Aorta (tissue), 5 donors: ENCODE data around the gene ILK. TPM values are rescaled to one million over a fixed set of nuclear protein-coding genes. Genes with fewer than 3 reads are reported as not detected.
A peak's percentile ranks its signal among the peaks of the same experiment; 100 is the strongest.

Experiments
- ATAC-seq: fragments of 200-7000 bp; cut with Tn5 transposase; one replicate; pipeline ENCODE4 v1.9.1; 2022; ENCODE audit warnings: moderate library complexity; ENCODE audit not compliant: low FRiP score
- DNase-seq, 2 donors: peaks; one replicate each; pipeline ENCODE4 v3.0.0-alpha.2; 2020
- H3K27ac ChIP-seq, 2 donors: one replicate each; pipeline ENCODE4 v1.5.1; 2013; ENCODE audit warnings: low read length in 2 of 2, mild to moderate bottlenecking in 2 of 2, moderate library complexity in 2 of 2, control low read depth in 1 of 2, inconsistent platforms in 1 of 2, low read depth in 1 of 2
- H3K27me3 ChIP-seq, 2 donors: one replicate each; pipeline ENCODE4 v1.6.1; 2013; ENCODE audit warnings: control low read depth in 1 of 2, low read length in 1 of 2, mild to moderate bottlenecking in 1 of 2, moderate library complexity in 1 of 2; ENCODE audit not compliant: insufficient read depth in 2 of 2, control insufficient read depth in 1 of 2
- H3K36me3 ChIP-seq, 2 donors: one replicate each; pipeline ENCODE4 v1.6.1; 2013; ENCODE audit warnings: control low read depth in 1 of 2, low read length in 1 of 2, mild to moderate bottlenecking in 1 of 2; ENCODE audit not compliant: insufficient read depth in 2 of 2, control insufficient read depth in 1 of 2
- H3K4me1 ChIP-seq, 2 donors: one replicate each; pipeline ENCODE4 v1.6.1; 2013; ENCODE audit warnings: low read length in 2 of 2, control low read depth in 1 of 2, mild to moderate bottlenecking in 1 of 2, moderate library complexity in 1 of 2; ENCODE audit not compliant: insufficient read depth in 2 of 2, control insufficient read depth in 1 of 2
- H3K4me3 ChIP-seq, 2 donors: one replicate each; pipeline ENCODE4 v1.5.1; 2013; ENCODE audit warnings: low read length in 2 of 2, control low read depth in 1 of 2, mild to moderate bottlenecking in 1 of 2
- H3K9me3 ChIP-seq: one replicate; pipeline ENCODE4 v1.6.1; 2013; ENCODE audit warnings: mild to moderate bottlenecking, low read length; ENCODE audit not compliant: control insufficient read depth
- WGBS, 2 donors: extraction: QIAGEN DNeasy Blood & Tissue Kit; methylation state at CpG; one replicate each; pipeline ENCODE4 v1.1.7; 2013; 5-methylcytosine and 5-hydroxymethylcytosine counted together
- intact Hi-C, 2 donors: fragments of 100-400 bp; cut with DNase I; formaldehyde crosslinking; loops; one replicate each; pipeline versions ENCODE4 v1.14.2 to v1.15.0; 2022
- polyA plus RNA-seq, 2 donors: library from polyadenylated mRNA; stranded (reverse); fragments of 200-250 nt; gene quantifications; one replicate each; pipeline ENCODE4 v1.2.3, GENCODE V29; 2013
- total RNA-seq, 2 donors: library from RNA; stranded (reverse); fragmentation: NEBNext Ultra II Directional; extraction: Animal tissue kit (Norgen Biotek cat#: 25700); gene quantifications; one replicate each; pipeline ENCODE4 v1.2.1, GENCODE V29; 2021
- donor health status: healthy with polysubstance abuse.
- donor health status: Bipolar disorder and iron deficiency.
- donor health status: DM: no; HTN: no; CAD: no.
- donor health status: DM: no; HTN: no; CAD: no.
- donor health status: DM: yes; HTN: yes; CAD: no.

ILK gene
- total and polyA plus RNA-seq, 4 donors = 287 to 562 (median 431) TPM

DNA sequence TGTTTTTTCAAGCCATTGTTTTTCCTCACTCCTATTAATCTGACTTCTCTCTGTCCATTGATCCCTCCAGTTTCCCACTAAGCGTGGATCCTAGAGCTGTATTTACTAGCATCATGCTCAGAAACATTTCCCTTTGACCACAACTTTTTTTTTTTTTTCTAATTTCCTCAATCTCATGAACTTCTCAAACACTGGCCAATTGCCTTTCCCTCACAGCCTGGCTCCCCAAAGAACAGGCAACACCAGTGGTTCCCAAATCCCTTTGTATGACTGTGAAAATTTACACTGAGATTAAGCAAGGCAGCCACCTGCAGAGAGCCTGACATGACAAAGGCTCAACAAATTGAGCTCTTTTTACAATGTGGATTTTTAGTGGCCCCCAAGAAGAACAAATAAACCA is 17.1 kb downstream of the ILK start:
- no peak overlapping the region for H3K4me3 ChIP-seq
- ATAC-seq (no peak), DNase-seq (no peak)
- no peaks in the 10 kb centered on the region for H3K27me3 ChIP-seq
- H3K36me3 ChIP-seq = peaks cover 0 to 5% of the 10 kb centered on the region in 2 donors
- 45 to 94% methylated on average over 1 of the region's 1 CpG for WGBS, 2 donors
- no peaks in the 10 kb centered on the region for H3K4me1 ChIP-seq
- intact Hi-C loops = no loop called here
- no peaks in the 10 kb centered on the region for H3K9me3 ChIP-seq
- no peak overlapping the region for H3K27ac ChIP-seq

DNA sequence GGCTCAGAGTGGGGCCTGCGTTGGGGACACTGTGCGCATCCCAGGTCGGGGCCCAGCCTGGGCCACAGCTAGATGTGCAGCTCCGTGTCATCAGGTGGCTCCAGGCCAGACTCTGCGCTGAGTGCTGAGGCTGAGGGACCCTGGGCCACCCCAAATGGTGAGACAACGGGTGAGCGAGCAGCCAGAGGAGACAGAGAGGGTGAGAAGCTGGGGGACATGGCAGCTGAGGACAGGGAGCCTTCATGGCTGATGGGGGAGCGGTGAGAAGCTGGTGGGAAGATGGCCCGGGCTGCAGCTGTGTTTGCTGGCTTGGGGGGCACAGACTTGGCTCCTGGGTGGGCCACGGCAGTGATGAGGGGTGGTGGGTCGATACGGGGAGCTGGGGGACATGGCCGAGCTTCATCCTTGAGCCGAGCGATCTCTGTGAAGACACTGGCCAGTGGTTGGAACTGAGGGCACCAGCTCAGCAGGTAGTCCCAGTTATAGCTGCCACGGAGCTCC is 18.2 kb downstream of the ILK start:
- intact Hi-C loops = no loop called here
- Histone ChIP-seq H3K36me3 (peaks cover 0 to 3% of the 10 kb centered on the region in 2 donors), H3K27ac (no peak overlapping the region), H3K4me1 (no peaks in the 10 kb centered on the region), H3K9me3 (no peaks in the 10 kb centered on the region), H3K4me3 (no peak overlapping the region), H3K27me3 (no peaks in the 10 kb centered on the region)
- DNase-seq (no peak), ATAC-seq (no peak)
- WGBS, 2 donors = 87 to 90% methylated on average over 16 of the region's 16 CpGs

DNA sequence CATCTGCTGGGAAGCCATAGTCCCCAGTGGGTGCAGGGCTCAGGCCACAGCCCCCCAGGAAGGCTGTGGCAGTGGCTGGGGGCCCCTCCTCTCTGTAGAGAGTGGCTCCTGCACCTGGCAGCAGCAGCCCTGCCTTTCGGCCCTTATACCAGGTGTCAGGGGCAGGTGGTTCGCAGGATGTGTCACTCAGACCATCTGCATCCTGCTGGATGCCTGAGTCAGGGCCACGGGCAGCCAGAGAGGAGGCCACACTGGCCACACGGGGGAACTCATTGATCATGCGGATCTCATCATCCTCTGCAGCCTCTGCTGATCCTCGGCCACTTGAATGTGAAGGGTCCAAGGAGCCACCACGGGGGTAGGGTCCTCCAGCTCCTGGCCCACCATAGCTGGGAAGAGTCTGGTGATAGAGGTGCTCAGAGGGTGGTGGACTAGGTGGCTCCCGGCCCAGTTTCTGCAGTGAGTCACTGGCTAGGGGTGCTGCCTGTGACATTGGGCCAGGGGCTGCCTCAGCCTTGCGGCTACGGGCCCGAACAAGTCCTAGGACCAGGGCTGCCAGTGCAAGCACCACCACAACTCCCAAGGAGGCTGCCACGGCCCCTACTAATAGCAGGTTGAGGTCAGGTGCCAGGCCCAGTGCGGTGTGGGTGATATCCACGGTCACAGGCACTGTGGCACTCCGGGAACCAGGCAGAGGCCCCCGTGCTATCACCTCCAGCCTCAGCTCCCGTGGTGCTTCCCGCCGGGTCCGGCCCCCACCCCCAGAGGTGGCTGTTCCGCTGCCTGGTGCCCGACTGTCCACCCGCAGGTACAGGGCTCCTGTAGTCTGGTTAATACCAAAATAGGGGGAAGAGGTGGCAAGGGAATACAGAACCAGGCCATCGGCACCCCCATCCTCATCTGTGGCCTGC is 18.9 kb downstream of the ILK start:
- intact Hi-C loops = no loop called here
- Histone ChIP-seq H3K4me3 (no peak overlapping the region), H3K27ac (no peak overlapping the region), H3K4me1 (no peaks in the 10 kb centered on the region), H3K9me3 (no peaks in the 10 kb centered on the region), H3K27me3 (no peaks in the 10 kb centered on the region), H3K36me3 (peaks cover 0 to 3% of the 10 kb centered on the region in 2 donors)
- DNase-seq = no peak
- no peak for ATAC-seq
- WGBS, 2 donors = 83 to 86% methylated on average over 24 of the region's 24 CpGs

DNA sequence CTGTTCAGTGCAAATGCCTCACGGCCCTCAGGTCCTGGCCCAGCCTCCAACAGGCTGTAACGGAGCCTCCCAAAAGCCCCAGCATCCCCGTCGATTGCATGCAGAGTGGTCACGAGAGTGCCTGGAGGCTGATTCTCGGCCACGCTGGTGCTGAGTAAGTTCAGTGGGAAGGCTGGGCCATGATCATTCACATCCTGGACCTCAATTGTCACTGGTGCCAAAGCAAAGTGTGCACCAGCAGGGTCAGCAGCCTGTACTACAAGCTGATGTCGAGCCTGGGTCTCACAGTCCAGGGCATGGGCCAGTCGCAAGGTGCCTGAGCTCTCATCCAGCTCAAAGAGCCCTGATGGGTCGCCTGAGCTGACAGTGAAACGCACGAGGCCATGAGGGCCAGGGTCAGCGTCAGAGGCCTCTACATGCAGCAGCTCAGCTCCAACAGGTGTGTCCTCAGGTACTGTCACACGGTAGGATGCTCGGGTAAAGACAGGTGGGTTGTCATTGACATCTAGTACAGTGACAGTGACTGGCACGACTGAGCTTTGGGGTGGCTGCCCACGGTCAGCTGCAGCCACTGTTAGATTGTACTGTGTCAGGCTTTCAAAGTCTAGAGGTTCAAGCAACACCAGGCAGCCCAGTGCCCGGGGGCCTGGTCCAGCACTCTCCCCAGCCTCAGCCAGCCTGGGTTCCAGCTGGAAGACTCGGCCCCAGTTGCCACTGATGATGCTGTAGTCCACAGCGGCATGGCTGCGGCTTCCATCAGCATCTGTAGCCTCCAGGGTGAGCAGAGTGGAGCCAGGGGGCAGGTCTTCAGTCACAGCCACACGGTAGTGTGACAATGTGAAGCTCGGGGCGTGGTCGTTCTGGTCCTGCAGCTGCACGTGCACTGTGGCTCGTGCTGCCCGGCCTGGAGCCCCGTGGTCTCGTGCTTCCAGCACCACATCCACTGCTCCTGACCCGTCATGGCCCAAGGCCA is 20.1 kb downstream of the ILK start:
- Histone ChIP-seq H3K9me3 (no peaks in the 10 kb centered on the region), H3K27me3 (no peaks in the 10 kb centered on the region), H3K4me1 (no peaks in the 10 kb centered on the region), H3K27ac (no peak overlapping the region), H3K36me3 (peaks cover 0 to 4% of the 10 kb centered on the region in 2 donors), H3K4me3 (no peak overlapping the region)
- no peak for ATAC-seq
- peak in 1 of 2 donors; percentile 38 for DNase-seq
- 80 to 83% methylated on average over 31 of the region's 31 CpGs for WGBS, 2 donors
- intact Hi-C loops = no loop called here

DNA sequence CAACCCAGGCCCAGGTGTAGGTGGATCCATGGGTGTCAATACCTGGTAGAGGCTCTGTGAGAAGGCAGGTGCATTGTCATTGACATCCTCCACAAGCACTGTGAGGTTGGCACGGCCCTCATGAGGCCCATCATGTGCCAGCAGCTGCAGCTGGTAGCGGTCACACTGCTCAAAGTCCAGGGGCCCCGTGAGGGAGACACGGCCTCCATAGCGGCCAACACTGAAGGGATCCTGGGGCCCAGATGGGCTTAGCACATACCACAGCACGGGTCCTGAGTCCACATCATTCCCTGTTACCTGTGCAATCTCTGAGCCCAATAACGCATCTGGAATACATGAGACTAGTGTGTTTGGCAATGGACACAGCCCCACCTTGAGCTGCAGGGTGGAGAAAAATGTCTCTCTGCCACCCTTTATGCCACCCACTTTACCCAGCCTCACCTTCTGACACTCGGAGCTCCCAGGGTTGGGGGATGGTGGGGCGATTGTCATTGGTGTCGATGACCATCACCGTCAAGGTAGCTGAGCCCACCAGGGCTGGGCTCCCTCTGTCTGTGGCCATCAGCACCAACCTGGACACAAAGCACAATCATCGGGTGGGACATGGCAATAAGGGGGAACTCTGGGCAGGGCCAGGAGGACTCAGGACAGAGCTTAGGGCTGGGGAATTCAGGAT is 21.7 kb downstream of the ILK start:
- H3K4me3 ChIP-seq = no peak overlapping the region
- no peaks in the 10 kb centered on the region for H3K27me3 ChIP-seq
- no peak overlapping the region for H3K27ac ChIP-seq
- ATAC-seq (no peak), DNase-seq (peak in 1 of 2 donors; percentile 33)
- H3K4me1 ChIP-seq = no peaks in the 10 kb centered on the region
- 88 to 91% methylated on average over 12 of the region's 12 CpGs for WGBS, 2 donors
- peaks cover 0 to 10% of the 10 kb centered on the region in 2 donors for H3K36me3 ChIP-seq
- no peaks in the 10 kb centered on the region for H3K9me3 ChIP-seq
- intact Hi-C loops = no loop called here

DNA sequence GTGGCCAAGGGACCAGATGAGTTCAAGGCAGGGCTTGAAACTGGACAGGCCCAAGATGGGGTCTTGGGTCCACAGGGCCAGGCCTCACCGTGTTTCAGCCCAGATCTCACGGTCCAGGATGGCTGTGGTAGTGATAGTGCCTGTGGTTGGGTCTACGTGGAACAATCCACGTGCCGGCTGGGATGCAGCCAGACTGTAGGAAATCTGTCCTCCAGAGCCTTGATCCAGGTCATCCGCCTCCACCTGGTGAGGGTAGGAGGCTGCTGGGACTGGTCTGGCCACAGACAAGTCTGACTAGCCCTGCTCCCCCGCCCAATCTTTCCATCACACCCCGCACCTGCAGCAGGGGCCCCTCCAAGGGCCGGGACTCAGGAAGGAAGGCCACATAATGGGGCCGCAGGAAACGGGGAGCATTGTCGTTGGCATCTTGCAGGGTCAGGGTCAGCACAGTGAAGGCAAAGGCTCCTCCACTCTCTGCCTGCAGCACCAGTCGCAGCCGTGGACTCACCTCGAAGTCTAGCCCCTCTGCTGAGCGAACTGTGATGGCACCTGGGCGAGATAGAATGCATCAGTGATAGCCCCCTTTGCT is 22.4 kb downstream of the ILK start:
- Histone ChIP-seq H3K4me1 (no peaks in the 10 kb centered on the region), H3K4me3 (no peak overlapping the region), H3K9me3 (no peaks in the 10 kb centered on the region), H3K27me3 (no peaks in the 10 kb centered on the region), H3K36me3 (peaks cover 0 to 10% of the 10 kb centered on the region in 2 donors), H3K27ac (no peak overlapping the region)
- ATAC-seq (no peak), DNase-seq (peak in 1 of 2 donors; percentile 37)
- intact Hi-C loops = no loop called here
- WGBS, 2 donors = 93 to 95% methylated on average over 17 of the region's 17 CpGs

DNA sequence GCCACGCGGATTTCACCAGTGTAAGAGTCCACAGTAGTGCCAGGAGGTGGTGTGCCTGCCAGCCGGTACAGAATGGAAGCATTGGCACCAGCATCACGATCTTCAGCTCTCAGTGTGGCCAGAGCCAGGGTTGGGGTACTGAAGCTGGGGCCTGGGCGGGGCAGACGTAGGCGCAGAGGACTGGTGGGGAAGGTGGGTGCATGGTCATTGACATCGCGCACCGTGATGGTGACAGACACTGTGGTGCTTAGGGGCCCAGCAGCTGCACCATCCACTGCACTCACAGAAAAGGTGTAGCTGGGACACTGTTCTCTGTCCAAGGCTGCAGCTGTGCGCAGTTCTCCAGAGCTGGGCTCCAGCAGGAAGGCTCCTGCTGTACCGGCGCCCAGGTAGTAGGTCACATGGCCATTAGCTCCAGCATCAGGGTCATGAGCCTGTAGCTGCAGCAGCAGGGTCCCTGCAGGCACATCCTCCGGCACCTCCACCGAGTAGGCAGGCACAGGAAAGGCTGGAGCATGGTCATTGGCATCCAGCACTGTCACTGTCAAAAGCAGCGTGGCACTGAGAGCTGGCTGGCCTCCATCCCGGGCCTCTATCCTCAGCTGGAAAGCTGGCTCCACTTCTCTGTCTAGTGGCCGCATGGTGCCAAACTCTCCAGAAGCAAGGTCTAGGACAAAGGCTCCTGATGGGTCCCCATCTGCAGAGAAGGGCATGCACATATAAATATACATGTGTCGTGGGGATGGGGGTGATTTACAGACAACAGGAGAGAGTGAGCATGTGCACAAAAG is 23.6 kb downstream of the ILK start:
- Histone ChIP-seq H3K27ac (no peak overlapping the region), H3K4me3 (no peak overlapping the region), H3K9me3 (no peaks in the 10 kb centered on the region), H3K36me3 (peaks cover 0 to 10% of the 10 kb centered on the region in 2 donors), H3K4me1 (no peaks in the 10 kb centered on the region), H3K27me3 (no peaks in the 10 kb centered on the region)
- intact Hi-C loops = no loop called here
- DNase-seq (no peak), ATAC-seq (no peak)
- 75 to 79% methylated on average over 19 of the region's 19 CpGs for WGBS, 2 donors
